ENCODE results near the gene TRDN.

The TRDN gene

GRCh38 chr6:123546537-123546936, 90.2 kb downstream of the TRDN start:
- no peak overlapping the region for H3K4me3 ChIP-seq (ENCODE audit: low read length)
- H3K79me2 ChIP-seq (ENCODE audit: control insufficient read depth, low read length): no peaks in the 10 kb centered on the region
- H3K4me1 ChIP-seq (ENCODE audit: control insufficient read depth, low read length): no peaks in the 10 kb centered on the region

GRCh38 chr6:123541462-123541861, 95.3 kb downstream of the TRDN start:
- Histone ChIP-seq H3K9me3 (ENCODE audit: control insufficient read depth, insufficient read depth, low read length) (no peaks in the 10 kb centered on the region), H3K4me2 (ENCODE audit: low read length) (no peak overlapping the region), H4K20me1 (ENCODE audit: control insufficient read depth, insufficient read depth, low read depth, low read length) (no peaks in the 10 kb centered on the region), H3K79me2 (ENCODE audit: control insufficient read depth, low read length) (no peaks in the 10 kb centered on the region), H3F3A (ENCODE audit: control insufficient read depth, insufficient read depth) (no peaks in the 10 kb centered on the region), H3K4me3 (ENCODE audit: low read length) (no peak overlapping the region), H3K36me3 (ENCODE audit: control insufficient read depth, low read length) (no peaks in the 10 kb centered on the region), H3K27me3 (ENCODE audit: control insufficient read depth, low read length) (no peaks in the 10 kb centered on the region), H3K9me2 (replicated peaks; ENCODE audit: control insufficient read depth, low read length) (no peaks in the 10 kb centered on the region), H3K27ac (ENCODE audit: low read depth, low read length) (no peak overlapping the region), H3K4me1 (ENCODE audit: control insufficient read depth, low read length) (no peaks in the 10 kb centered on the region)
- no peak for TF ChIP-seq EZH2phosphoT487 (IDR thresholded peaks at IDR 0.05; ENCODE audit: borderline replicate concordance, low read length)
- TF ChIP-seq, protein P1, sequence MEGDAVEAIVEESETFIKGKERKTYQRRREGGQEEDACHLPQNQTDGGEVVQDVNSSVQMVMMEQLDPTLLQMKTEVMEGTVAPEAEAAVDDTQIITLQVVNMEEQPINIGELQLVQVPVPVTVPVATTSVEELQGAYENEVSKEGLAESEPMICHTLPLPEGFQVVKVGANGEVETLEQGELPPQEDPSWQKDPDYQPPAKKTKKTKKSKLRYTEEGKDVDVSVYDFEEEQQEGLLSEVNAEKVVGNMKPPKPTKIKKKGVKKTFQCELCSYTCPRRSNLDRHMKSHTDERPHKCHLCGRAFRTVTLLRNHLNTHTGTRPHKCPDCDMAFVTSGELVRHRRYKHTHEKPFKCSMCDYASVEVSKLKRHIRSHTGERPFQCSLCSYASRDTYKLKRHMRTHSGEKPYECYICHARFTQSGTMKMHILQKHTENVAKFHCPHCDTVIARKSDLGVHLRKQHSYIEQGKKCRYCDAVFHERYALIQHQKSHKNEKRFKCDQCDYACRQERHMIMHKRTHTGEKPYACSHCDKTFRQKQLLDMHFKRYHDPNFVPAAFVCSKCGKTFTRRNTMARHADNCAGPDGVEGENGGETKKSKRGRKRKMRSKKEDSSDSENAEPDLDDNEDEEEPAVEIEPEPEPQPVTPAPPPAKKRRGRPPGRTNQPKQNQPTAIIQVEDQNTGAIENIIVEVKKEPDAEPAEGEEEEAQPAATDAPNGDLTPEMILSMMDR (IDR thresholded peaks at IDR 0.05; ENCODE audit: low read depth, low read length, poor library complexity, severe bottlenecking): no peak

More at GRCh38 chr6:123546537-123546936, 90.2 kb downstream of the TRDN start:
- Histone ChIP-seq H3K9me2 (replicated peaks; ENCODE audit: control insufficient read depth, low read length) (no peaks in the 10 kb centered on the region; the same call in 1 of the 2 replicates), H3K9me3 (ENCODE audit: control insufficient read depth, insufficient read depth, low read length) (no peaks in the 10 kb centered on the region), H3F3A (ENCODE audit: control insufficient read depth, insufficient read depth) (no peaks in the 10 kb centered on the region), H3K27ac (ENCODE audit: low read depth, low read length) (no peak overlapping the region), H3K36me3 (ENCODE audit: control insufficient read depth, low read length) (no peaks in the 10 kb centered on the region), H3K27me3 (ENCODE audit: control insufficient read depth, low read length) (no peaks in the 10 kb centered on the region), H4K20me1 (ENCODE audit: control insufficient read depth, insufficient read depth, low read depth, low read length) (no peaks in the 10 kb centered on the region), H3K4me2 (ENCODE audit: low read length) (no peak overlapping the region)
- TF ChIP-seq EZH2phosphoT487 (IDR thresholded peaks at IDR 0.05; ENCODE audit: borderline replicate concordance, low read length): no peak
- TF ChIP-seq, protein P1 (IDR thresholded peaks at IDR 0.05; ENCODE audit: low read depth, low read length, poor library complexity, severe bottlenecking): no peak

DNA sequence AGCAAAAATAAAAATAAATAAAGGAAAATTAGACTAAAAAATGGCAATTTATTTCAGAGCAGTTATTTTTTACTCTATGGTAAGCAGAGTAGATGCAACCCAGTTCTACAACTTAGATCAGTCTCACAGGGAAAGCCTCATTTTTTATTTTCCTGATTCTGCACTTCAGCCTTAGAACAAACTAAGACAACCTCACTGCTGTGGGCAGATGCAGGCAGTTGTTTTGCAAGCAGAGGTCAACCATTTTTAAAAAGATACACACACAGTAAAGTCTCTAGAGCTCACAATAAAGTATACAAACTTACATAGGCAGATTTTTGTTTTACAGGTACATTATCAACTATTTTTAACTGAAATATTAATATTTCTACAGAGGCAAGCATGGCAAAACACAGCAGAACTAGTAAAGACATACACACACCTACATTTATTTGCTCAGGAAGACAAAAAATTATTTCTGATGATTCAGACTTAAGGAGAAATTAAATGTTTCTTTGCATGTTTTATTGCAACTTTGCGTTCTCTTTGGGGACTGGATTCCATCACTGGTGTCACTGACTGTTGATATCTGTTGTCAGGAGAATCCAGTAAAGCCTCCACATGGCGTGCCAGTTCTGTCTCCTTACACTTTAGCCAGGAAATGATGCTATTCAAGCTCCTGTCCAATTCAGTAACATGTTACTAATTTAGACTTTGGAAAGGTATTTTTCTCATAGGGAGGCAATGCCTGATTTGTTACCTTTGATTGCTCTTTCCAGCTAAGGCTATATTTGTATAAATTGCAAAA, 102.7 kb downstream of the TRDN start:
- no peaks in the 10 kb centered on the region for H4K20me1 ChIP-seq (ENCODE audit: control insufficient read depth, insufficient read depth, low read depth, low read length)
- H3K4me2 ChIP-seq (ENCODE audit: low read length): no peak overlapping the region
- no peak overlapping the region for H3K27ac ChIP-seq (ENCODE audit: low read depth, low read length)
- H3K9me2 ChIP-seq (replicated peaks; ENCODE audit: control insufficient read depth, low read length): no peaks in the 10 kb centered on the region
- TF ChIP-seq, protein P1 (IDR thresholded peaks at IDR 0.05; ENCODE audit: low read depth, low read length, poor library complexity, severe bottlenecking): no peak
- TF ChIP-seq EZH2phosphoT487 (IDR thresholded peaks at IDR 0.05; ENCODE audit: borderline replicate concordance, low read length): no peak
- no peak overlapping the region for H3K4me3 ChIP-seq (ENCODE audit: low read length)
- H3K36me3 ChIP-seq (ENCODE audit: control insufficient read depth, low read length): no peaks in the 10 kb centered on the region
- H3K9me3 ChIP-seq (ENCODE audit: control insufficient read depth, insufficient read depth, low read length): no peaks in the 10 kb centered on the region
- no peaks in the 10 kb centered on the region for H3K4me1 ChIP-seq (ENCODE audit: control insufficient read depth, low read length)
- no peaks in the 10 kb centered on the region for H3K79me2 ChIP-seq (ENCODE audit: control insufficient read depth, low read length)
- H3F3A ChIP-seq (ENCODE audit: control insufficient read depth, insufficient read depth): no peaks in the 10 kb centered on the region
- H3K27me3 ChIP-seq (ENCODE audit: control insufficient read depth, low read length): no peaks in the 10 kb centered on the region

Measured in DOHH2 (cell line).